Epithelial cell of prostate (primary cell): Measurements from ENCODE around the gene ADAM10.

ENCODE experiments used
- DNase-seq: peaks from one replicate; pipeline ENCODE4 v3.0.0-alpha.2; 2011; ENCODE audit warnings: low read depth, low spot score
- H3K27ac ChIP-seq: fragments of 450-650 bp; 2 replicates; pipeline ENCODE4 v1.5.1; 2017; ENCODE audit warnings: mild to moderate bottlenecking

Gene ADAM10

DNA sequence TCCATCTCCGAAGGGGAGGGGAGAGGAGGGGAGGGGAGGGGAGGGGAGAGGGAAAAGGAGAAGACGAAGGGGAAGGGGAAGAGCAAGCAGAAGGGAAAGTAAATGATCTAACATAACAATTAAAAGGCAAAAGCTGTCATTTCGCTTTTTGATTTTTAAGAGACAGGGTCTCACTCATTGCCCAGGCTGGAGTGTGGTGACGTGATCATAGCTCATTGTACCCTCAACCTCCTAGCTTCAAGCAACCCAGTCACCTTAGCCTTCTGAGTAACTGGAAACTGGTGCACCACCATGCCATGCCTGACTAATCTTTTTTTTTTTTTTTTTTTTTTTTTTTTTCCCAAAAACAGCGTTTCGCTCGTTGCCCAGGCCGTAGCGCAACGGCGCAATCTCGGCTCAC lies 22.6 kb downstream of the ADAM10 start:
- no peak overlapping the region for H3K27ac ChIP-seq
- no peak for DNase-seq

DNA sequence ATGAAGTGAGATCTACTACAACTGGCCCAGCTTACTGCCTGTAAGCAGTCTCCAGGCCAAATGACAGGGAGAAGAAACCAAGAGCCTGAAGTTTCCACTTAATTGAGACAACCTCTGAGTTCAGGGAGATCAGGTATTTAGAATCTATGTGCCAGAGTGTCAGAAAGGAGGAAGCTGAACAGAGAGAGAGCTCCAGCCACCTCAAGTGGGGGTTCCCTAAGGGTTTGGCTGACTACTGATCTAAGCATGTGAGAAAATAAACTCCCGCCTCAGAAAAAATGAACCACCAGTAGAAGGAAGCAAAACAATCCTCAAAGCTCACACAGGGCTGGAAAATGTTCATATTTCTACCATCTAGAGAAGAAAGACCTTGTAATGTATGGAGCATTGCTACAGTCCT lies 25.0 kb downstream of the ADAM10 start:
- no peak for DNase-seq
- no peak overlapping the region for H3K27ac ChIP-seq

DNA sequence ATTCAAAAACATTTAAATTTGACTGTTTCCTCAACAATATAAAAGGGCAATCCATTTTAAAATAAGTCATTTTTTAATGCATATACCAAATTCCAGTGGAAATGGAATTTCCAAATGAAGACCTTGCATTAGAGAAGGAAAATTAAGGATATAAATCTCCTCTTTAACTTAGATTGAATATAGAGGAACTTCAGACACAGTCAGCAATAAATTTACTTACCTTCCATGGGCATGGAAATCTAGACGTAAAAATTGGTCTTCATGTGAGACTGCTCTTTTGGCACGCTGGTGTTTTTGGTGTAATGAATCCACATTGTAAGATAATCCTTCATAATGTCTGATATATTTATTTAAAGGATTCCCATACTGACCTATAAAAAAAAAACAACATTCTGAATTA lies 32.1 kb downstream of the ADAM10 start:
- no peak overlapping the region for H3K27ac ChIP-seq
- DNase-seq: no peak

DNA sequence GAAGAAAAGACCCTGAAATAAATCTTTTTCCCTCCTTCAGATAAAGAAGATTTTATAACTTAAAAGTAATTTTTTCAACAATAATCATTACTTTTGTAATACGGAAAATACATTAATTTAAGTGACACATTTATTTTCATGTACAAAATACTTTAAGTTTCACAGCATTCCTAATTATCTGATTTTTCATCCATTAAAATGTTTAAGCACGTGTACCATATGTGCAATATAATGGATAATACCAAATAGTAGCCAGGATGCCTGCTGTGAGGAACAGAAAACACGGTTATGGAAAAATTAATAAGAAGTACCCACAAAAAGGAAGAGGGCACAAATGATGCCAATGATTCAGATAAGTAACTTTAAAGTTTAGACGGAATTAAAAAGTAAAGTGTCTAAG lies 33.5 kb downstream of the ADAM10 start:
- DNase-seq: no peak
- H3K27ac ChIP-seq: no peak overlapping the region

DNA sequence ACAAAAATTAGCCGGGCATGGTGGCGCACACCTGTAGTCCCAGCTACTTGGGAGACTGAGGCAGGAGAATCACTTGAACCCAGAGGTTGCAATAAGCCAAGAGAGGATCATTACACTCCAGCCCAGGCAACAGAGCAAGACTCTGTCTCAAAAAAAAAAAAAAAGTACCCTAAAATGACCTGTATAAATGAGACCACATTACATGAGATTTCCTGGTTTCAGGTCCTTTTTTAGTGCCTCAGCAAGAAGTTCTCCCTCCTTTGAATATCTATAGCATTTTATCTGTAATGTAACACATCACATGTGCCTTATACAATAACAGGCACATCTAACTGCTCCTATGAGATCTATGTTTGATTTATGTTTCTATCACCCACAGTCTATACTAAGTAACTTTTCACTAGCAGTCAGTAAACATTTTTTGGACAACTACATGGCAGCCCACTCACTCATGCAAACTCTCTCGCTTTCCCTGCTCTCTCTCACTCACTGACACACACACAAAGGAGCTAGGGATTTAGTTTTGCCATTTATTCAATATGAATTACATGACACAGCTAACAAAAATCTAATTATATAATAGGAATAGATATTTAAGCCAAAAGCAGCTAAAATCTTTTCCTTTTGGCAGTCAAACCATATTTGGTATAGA lies 34.1 kb downstream of the ADAM10 start:
- DNase-seq: no peak
- no peak overlapping the region for H3K27ac ChIP-seq

DNA sequence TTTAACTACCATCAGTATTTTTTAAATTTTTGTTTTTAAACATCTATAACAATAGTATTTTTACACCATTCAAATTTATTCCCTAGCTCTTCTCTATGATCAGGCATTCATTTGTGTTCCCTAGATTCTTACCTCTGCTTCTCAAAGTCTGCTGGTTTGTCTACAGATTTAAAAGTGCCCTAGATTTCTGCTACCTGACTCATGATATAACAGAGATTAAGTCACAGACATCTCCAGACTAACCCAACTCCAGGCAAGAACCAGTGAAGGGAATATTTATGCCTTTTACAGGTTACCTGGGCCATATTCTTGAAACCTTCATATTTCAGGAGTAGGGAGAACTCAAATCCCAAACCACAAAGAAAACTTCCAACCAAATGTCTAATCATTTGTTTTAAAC lies 38.8 kb downstream of the ADAM10 start:
- no peak for DNase-seq

DNA sequence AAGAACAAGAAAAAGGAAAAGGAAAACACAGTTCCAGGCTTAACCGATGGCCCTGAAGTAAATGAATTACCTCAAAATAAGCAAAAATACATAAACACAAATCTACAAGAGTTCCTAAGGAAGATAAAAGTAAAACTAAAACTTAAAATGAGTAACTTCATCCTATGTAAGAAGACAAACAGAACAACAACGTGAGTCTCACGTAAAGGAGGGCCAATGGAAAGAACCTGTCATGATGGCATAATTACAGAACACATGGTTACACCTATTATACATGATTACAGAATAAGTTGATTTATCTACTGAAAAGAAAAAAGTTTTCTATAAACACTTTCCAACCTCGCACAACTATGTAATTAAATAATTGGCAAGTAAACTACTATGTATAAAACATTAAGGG lies 42.1 kb downstream of the ADAM10 start:
- DNase-seq: no peak
- no peak overlapping the region for H3K27ac ChIP-seq

More for the DNA sequence above, 38.8 kb downstream of the ADAM10 start:
- H3K27ac ChIP-seq: no peak overlapping the region

DNA sequence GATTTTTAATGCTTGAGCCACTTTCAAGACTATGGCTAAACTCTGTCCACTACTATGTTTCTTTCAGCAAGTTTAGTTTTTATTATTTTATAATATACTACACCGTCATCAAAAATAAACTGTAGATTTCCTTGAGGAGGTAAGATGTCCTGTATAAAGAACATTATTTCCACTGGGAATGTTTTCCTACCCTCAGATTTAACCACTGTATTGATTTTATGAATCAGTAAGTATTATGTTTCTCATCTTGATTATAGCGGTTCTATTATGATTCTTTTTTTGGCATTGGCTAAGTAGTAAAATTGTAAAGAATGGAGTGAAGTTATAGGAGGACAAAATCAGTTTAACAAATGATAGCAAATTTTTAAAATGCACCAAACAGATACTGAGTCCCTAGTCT lies 44.4 kb downstream of the ADAM10 start:
- no peak for DNase-seq
- H3K27ac ChIP-seq: no peak overlapping the region

DNA sequence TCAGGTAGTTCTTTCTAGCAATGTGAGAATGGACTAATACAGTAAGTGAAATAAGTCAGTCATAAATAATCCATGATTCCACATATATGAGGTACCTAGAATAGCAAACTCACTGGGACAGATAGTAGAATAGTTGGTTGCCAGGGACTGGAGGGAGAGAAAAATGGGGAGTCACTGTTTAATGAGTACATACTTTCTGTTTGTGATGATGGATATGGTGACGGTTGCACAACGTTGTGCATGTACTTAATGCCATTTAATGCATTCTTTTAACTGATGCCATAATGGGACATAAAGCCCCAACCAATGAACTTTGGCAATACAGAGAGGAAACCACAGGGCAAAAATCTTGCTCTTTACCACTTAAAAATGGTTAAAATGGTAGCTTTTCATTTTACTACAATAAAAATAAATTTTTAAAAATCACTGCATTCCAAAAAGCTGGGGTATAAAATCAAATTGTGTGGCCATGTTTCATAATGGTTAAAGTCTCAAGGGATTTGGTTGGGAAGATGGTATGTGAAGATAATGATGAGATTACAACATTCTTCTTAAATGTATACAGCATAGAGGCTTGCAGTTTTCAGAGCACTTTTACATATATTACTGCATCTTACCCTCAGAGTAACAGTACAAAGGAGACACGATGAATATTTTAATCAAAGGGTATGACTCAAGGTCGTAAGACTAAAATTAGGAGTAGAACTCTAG lies 45.2 kb downstream of the ADAM10 start:
- H3K27ac ChIP-seq: no peak overlapping the region

DNA sequence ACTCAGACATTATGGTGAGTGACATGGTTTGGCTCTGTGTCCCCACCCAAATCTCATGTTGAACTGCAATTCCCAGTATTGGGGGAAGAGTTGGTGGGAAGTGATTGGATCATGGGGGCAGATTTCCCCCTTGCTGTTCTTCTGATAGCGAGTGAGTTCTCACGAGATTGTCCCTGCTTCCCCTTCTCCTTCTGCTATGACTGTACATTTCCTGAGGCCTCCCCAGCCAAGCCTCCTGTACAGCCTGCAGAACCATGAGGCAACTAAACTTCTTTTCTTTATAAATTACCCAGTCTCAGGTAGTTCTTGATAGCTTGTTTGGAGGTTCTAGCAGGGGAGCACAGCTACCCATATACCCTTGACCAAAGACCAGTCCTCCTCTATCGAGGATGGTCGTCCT lies 45.9 kb downstream of the ADAM10 start:
- no peak overlapping the region for H3K27ac ChIP-seq
- no peak for DNase-seq

More for the DNA sequence above, 45.2 kb downstream of the ADAM10 start:
- DNase-seq: no peak

DNA sequence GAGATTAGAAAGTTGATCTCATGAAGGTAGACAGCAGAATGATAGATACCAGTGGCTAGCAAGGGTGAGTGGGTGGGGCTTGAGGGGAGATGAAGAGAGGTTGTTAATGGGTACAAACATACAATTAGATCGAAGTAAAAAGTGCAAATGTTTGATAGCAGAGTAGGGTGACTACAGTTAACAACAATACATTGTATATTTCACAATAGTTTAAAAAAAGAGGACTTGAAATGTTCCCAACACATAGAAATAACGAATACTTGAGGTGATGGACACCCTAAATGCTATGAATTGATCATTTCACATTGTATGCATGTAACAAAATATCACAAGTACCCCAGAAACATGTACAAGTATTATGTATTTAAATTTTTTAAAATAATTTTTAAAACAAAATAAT lies 47.3 kb downstream of the ADAM10 start:
- DNase-seq: no peak
- H3K27ac ChIP-seq: no peak overlapping the region

DNA sequence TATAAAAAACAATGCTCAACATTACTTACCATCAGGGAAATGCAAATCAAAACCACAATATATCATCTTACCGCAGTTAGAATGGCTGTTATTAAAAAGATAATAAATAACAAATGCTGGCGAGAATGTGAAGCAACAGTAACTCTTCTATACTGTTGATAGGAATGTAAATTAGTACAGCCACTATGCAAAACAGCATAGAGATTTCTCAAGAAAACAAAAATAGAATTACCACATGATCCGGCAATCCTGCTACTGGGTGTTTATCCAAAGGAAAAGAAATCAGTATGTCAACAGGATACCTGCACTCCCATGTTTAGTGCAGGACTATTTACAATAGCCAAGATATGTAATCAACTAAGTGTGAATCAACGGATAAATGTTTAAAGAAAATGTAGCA lies 48.1 kb downstream of the ADAM10 start:
- DNase-seq: no peak
- no peak overlapping the region for H3K27ac ChIP-seq

DNA sequence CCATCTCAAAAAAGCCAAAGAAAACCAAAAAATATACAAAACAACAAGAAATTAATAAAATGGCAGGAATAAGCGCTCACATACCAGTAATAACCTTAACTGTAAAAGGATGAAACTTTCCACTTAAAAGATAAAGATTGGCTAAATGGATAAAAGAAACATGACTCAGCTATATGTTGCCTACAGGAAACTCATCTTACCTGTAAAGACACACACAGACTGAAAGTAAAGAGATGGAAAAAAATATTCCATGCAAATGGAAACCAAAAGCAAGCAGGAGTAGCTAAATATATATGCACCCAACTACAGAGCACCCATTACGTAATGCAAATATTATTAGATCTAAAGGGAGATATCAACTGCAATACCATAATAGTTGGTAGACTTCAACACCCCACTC lies 49.7 kb downstream of the ADAM10 start:
- H3K27ac ChIP-seq: no peak overlapping the region
- no peak for DNase-seq

DNA sequence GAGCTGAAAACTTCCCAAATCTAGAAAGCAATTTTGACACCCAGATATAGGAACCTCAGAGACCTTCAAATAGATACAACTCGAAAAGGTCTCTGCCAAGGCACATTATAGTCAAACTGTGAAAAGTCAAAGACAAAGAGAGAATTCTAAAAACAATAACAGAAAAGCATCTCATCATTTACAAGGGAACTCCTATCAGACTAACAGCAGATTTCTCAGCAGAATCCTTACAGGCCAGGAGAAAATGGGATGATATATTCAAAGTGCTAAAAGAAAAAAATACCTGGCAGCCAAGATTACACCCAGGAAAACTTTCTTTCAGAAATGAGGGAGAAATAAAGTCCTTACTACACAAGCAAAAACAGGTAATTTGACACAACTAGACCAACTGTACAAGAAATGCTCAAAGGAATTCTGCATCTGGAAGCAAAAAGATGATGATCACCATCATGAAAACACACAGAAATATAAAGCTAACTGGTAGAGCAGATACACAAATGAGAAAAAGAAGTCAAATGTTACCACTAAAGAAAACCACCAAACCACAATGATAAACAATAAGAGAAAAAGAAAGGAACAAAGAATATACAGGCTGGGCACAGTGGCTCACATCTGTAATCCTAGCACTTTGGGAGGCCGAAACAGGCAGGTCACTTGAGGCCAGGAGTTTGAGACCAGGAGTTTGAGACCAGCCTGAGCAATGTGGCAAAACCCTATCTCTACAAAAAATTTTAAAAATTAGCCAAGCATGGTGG lies 50.4 kb downstream of the ADAM10 start:
- no peak for DNase-seq
- H3K27ac ChIP-seq: no peak overlapping the region

DNA sequence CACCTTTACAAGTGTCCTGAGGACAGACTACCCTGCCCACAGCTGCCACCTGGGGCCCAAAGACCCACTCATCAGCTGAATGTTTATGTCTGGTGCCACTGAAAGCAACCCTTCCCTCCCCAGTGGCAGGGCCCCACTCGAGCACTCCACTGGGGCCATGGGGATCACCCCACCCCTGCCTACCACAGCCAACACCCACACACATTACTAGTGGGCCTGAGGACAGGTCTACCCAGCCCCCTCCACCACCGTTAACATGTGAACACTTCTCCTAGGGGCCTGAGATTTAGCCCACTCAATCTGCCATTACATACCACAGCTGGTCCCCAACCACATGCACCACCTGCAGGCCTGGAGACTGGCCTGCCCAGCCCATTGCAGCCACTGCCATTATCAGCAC lies 52.3 kb downstream of the ADAM10 start:
- no peak for DNase-seq
- H3K27ac ChIP-seq: no peak overlapping the region

DNA sequence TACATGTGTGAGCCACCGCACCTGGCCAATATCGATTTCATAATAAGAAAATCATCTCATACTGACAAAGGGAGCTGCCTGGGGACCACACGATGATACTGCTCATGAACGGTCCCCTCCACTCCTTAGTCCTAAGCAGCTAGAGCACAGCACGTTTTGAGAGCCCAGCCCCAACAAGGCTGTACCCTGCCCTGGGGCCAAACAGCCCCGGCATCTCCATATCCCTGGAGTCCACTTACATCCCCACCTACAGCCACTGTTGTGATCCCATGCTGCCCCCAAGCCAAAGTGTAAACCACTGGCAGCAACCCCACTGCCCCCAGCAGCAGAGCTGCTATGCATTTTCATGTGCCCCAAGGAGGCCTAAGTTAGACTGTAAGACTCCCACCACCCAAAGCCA lies 52.8 kb downstream of the ADAM10 start:
- no peak for DNase-seq
- H3K27ac ChIP-seq: no peak overlapping the region

DNA sequence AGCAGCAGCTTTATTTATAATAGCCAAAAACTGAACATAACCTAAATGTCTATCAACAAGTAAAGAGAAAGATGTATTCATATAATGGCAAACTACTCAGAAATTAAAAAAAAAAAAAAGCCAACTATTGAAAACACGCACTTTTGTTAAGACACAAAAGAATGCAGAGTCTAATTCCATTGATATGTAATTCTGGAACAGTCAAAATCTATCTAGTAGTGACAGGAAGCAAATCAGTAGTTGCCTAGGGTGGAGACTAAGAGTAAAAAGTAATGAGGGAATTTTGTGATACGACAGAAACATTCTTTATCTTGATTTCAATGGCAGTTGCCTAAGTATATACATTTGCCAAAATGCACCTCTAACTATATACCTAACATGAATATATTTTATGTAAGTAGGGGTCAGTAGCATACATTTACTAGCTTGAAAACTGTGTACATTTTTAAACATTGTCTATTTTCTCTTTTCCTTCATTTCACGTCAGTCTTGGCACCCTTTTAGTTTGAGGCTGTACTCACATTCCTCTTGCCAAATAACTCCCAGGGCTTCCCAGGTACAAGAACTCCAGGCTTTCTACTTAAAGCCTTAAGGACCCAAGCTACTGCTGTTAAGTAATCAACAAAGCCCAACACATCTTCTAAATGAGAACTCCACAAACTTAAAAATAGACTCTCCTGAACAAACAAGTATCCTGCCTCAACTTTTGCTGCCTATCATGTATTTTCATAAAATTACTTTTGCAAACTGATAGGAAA lies 54.7 kb downstream of the ADAM10 start:
- DNase-seq: no peak
- H3K27ac ChIP-seq: no peak overlapping the region

DNA sequence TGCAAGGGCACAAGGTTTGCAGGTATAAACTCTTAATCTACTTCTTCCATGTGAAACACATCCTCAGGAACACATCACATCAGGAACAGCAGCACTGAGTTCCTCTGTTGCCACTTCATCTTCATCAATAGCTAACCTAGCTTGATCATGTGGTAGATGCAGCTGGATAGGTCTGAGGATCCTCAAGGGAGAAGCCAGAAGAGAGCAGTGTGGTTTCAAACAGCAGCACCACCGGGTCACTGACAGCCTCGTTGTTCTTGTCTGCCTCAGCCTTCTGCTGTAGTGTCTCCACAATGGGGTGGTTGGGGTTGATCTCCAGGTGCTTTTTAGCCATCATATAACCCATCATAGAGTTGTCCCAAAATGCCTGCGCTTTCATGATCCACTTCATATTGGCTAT lies 58.8 kb downstream of the ADAM10 start:
- H3K27ac ChIP-seq: no peak overlapping the region
- DNase-seq: no peak

DNA sequence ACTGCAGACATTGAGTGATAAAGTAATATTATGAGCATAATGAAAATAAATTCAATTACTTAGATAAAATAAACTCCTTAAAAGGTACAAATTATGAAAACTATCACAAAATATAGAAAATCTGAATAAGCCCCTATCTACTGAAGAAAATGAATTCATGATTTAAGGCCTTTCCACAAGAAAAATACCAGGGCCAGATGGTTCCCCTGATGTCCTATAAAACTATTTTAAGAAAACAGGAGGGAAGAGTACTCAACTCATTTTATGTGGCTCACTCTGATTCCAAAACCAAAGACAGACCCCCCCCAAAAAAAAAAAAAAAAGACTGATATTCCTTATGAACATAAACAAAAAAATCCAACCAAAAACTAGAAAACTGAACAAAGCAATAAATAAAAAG lies 59.9 kb downstream of the ADAM10 start:
- DNase-seq: no peak
- no peak overlapping the region for H3K27ac ChIP-seq

DNA sequence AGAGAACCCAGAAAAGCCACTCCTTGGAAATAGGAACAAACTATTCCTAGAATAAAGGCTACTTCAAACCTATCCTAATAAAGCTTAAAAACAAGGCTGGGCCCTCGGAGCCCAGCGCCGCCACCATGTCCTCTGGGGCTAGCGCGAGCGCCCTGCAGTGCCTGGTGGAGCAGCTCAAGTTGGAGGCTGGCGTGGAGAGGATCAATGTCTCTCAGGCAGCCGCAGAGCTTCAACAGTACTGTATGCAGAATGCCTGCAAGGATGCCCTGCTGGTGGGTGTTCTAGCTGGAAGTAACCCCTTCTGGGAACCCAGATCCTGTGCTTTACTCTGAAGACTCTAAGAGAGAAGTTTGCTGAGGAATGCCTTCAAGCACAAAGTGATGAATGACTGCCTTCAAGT lies 63.2 kb downstream of the ADAM10 start:
- H3K27ac ChIP-seq: no peak overlapping the region
- no peak for DNase-seq

DNA sequence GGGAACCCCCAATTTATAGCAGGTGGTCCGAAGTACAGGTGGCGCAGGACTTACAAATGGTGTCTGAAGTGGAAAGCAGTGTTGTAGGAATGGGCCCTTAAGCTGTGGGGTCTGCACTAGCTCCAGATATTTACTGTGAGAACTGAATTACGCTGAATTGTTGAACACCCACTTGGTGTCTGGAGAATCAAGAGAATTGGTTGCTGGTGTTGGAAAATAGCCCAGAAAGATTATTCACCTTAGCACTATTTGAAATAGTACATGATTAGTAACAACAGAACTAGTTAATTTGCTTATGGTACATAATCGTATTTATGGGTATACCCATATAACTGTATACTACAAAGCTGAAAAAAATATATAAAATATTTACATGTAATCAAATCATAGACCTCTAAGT lies 64.8 kb downstream of the ADAM10 start:
- no peak overlapping the region for H3K27ac ChIP-seq
- DNase-seq: no peak
